Naive thymus-derived CD4-positive, alpha-beta T cell (primary cell): Measurements from ENCODE around the gene GPC6. TPM values are rescaled to one million over a fixed set of nuclear protein-coding genes. Genes with fewer than 3 reads are reported as not detected.

Experiments
- ATAC-seq: fragments of 150-1000 bp; cut with Tn5 transposase; 2 replicates; pipeline ENCODE4 v1.10.0; 2021; ENCODE audit warnings: mild to moderate bottlenecking, moderate library complexity
- CTCF ChIA-PET: fragments of 350-600 bp; sonication (Branson Sonifier 250); formaldehyde crosslinking; loops from one replicate; lab custom pipeline; 2021; ENCODE audit warnings: antibody characterized with exemption; lab: Charles Lee
- POLR2A ChIA-PET: fragments of 350-600 bp; sonication (Branson Sonifier 250); formaldehyde crosslinking; loops from one replicate; lab custom pipeline; 2021; ENCODE audit warnings: antibody characterized with exemption, inconsistent platforms; lab: Charles Lee
- DNase-seq, 9 donors: peaks; one replicate each; pipeline versions ENCODE4 v3.0.0 to v3.0.0-alpha.2; 2020 to 2022; ENCODE audit warnings: mixed read lengths in 1 of 9
- H3K27ac ChIP-seq: one replicate; pipeline ENCODE4 v1.7.0; 2013; ENCODE audit warnings: mild to moderate bottlenecking, low read depth, low read length, moderate library complexity
- H3K27me3 ChIP-seq, 2 donors: one replicate each; pipeline ENCODE4 v1.7.0; 2013; ENCODE audit warnings: low read length in 2 of 2, mild to moderate bottlenecking in 2 of 2, moderate library complexity in 2 of 2; ENCODE audit not compliant: control insufficient read depth in 2 of 2, insufficient read depth in 2 of 2
- H3K36me3 ChIP-seq, 3 experiments: 1 replicate in 2 of 3; 2 replicates in 1 of 3; pipeline ENCODE4 v1.7.0; 2013; ENCODE audit warnings: low read length in 3 of 3, mild to moderate bottlenecking in 3 of 3, moderate library complexity in 1 of 3; ENCODE audit not compliant: insufficient read depth in 3 of 3, control insufficient read depth in 2 of 3
- H3K4me1 ChIP-seq, 2 donors: one replicate each; pipeline ENCODE4 v1.7.0; 2013; ENCODE audit warnings: low read length in 2 of 2, mild to moderate bottlenecking in 2 of 2, moderate library complexity in 1 of 2; ENCODE audit not compliant: control insufficient read depth in 2 of 2, insufficient read depth in 2 of 2
- H3K4me3 ChIP-seq: 2 replicates; pipeline ENCODE4 v1.7.0; 2013; ENCODE audit warnings: mild to moderate bottlenecking, low read length
- H3K9me3 ChIP-seq, 3 experiments: 1 replicate in 2 of 3; 2 replicates in 1 of 3; pipeline ENCODE4 v1.7.0; 2013; ENCODE audit warnings: low read length in 3 of 3; ENCODE audit not compliant: control insufficient read depth in 2 of 3
- H3K27ac Mint-ChIP-seq, 9 donors: one replicate each; pipeline ENCODE4 v1.8.0; 2020 to 2022; ENCODE audit warnings: mixed read lengths in 9 of 9, mild to moderate bottlenecking in 8 of 9, moderate library complexity in 5 of 9, inconsistent platforms in 2 of 9
- H3K27me3 Mint-ChIP-seq, 5 donors: one replicate each; pipeline ENCODE4 v1.8.0; 2021 to 2022; ENCODE audit warnings: mixed read lengths in 5 of 5, mild to moderate bottlenecking in 1 of 5
- H3K36me3 Mint-ChIP-seq, 5 donors: one replicate each; pipeline ENCODE4 v1.8.0; 2020 to 2022; ENCODE audit warnings: mixed read lengths in 5 of 5, mild to moderate bottlenecking in 3 of 5, inconsistent platforms in 1 of 5
- H3K4me1 Mint-ChIP-seq, 7 donors: one replicate each; pipeline ENCODE4 v1.8.0; 2020 to 2022; ENCODE audit warnings: mixed read lengths in 7 of 7, mild to moderate bottlenecking in 3 of 7, inconsistent platforms in 1 of 7
- H3K4me3 Mint-ChIP-seq, 10 donors: one replicate each; pipeline ENCODE4 v1.8.0; 2020 to 2022; ENCODE audit warnings: mild to moderate bottlenecking in 10 of 10, mixed read lengths in 10 of 10, moderate library complexity in 6 of 10, inconsistent platforms in 2 of 10
- H3K9me3 Mint-ChIP-seq, 11 donors: one replicate each; pipeline ENCODE4 v1.8.0; 2020 to 2022; ENCODE audit warnings: mixed read lengths in 11 of 11, mild to moderate bottlenecking in 4 of 11, inconsistent platforms in 1 of 11, moderate library complexity in 1 of 11
- intact Hi-C, 2 donors: fragments of 100-400 bp; cut with micrococcal nuclease; formaldehyde crosslinking; loops; one replicate each; pipeline ENCODE4 v1.15.1; 2023
- polyA plus RNA-seq, 2 donors: library from polyadenylated mRNA; unstranded; fragments of 300-500 nt; fragmentation: Illumina TruSeq; gene quantifications; one replicate each; pipeline ENCODE4 v1.2.3, GENCODE V29; 2021
- total RNA-seq, 6 experiments: library from RNA in 5 of 6; stranded (reverse) in 5 of 6; gene quantifications; 1 replicate in 5 of 6; 2 replicates in 1 of 6; pipeline ENCODE4 v1.2.3 and lab custom pipeline; 2021 to 2026

GPC6 gene
- total and polyA plus RNA-seq, 7 experiments from 2014 or later, result not detected

DNA sequence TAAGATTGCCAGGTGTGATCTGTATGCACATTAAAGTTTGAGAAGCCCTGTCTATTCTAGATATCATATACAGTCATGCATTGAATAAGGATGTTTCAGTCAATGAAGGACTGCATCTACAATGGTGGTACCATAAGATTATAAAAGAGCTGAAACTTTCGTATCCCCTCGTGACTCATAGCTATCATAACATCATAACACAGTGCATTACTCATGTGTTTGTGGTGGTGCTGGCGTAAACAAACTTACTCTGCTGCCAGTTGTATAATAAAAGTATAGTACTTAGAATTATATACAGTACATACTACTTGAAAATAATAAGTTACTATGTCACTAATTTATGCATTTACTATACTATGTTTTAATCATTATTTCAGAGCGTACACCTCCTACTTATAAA, 489.3 kb downstream of the GPC6 start:
- H3K27me3 ChIP-seq, result no peaks in the 10 kb centered on the region
- ChIA-PET POLR2A (no interaction called here), CTCF (no interaction called here)
- H3K4me1 Mint-ChIP-seq, result no peaks in the 10 kb centered on the region
- no peak overlapping the region for H3K4me3 Mint-ChIP-seq
- no peak overlapping the region for H3K4me3 ChIP-seq
- H3K9me3 Mint-ChIP-seq, result peaks cover 0 to 32% (median 11%) of the 10 kb centered on the region in 11 donors
- no peaks in the 10 kb centered on the region for H3K36me3 ChIP-seq
- ATAC-seq, result no peak
- no peak overlapping the region for H3K27ac Mint-ChIP-seq
- no peaks in the 10 kb centered on the region for H3K4me1 ChIP-seq
- no peak overlapping the region for H3K27ac ChIP-seq
- H3K36me3 Mint-ChIP-seq, result peaks cover 0 to 10% (median 0%) of the 10 kb centered on the region in 5 donors
- intact Hi-C loops, result no loop called here
- H3K9me3 ChIP-seq, result peaks cover 0 to 8% (median 0%) of the 10 kb centered on the region in 3 experiments
- peaks cover 0 to 9% (median 0%) of the 10 kb centered on the region in 5 donors for H3K27me3 Mint-ChIP-seq
- no peak for DNase-seq

DNA sequence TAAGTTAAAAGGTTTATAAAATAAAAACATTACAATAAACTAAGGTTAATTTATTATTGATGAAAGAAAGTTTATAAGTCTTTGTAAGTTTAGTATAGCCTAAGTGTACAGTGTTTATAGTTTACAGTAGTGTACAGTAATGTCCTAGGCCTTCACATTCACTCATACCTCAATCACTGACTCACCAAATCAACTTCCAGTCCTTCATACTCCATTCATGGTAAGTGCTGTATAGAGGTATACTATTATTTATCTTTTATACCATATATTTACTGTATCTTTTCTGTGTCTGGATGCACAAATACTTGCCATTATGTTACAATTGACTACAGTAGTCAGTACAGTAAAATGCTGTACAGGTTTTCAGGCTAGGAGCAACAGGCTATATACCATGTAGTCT, 490.0 kb downstream of the GPC6 start:
- peaks cover 0 to 9% (median 0%) of the 10 kb centered on the region in 5 donors for H3K36me3 Mint-ChIP-seq
- peaks cover 0 to 29% (median 12%) of the 10 kb centered on the region in 11 donors for H3K9me3 Mint-ChIP-seq
- no peaks in the 10 kb centered on the region for H3K36me3 ChIP-seq
- peaks cover 0 to 8% (median 0%) of the 10 kb centered on the region in 3 experiments for H3K9me3 ChIP-seq
- H3K4me1 Mint-ChIP-seq, result no peaks in the 10 kb centered on the region
- DNase-seq (no peak), ATAC-seq (no peak)
- ChIA-PET POLR2A (no interaction called here), CTCF (no interaction called here)
- H3K4me1 ChIP-seq, result no peaks in the 10 kb centered on the region
- peaks cover 0 to 5% (median 0%) of the 10 kb centered on the region in 5 donors for H3K27me3 Mint-ChIP-seq
- H3K27ac ChIP-seq, result no peak overlapping the region
- no peak overlapping the region for H3K27ac Mint-ChIP-seq
- no peaks in the 10 kb centered on the region for H3K27me3 ChIP-seq
- no peak overlapping the region for H3K4me3 ChIP-seq
- H3K4me3 Mint-ChIP-seq, result no peak overlapping the region
- intact Hi-C loops, result no loop called here

DNA sequence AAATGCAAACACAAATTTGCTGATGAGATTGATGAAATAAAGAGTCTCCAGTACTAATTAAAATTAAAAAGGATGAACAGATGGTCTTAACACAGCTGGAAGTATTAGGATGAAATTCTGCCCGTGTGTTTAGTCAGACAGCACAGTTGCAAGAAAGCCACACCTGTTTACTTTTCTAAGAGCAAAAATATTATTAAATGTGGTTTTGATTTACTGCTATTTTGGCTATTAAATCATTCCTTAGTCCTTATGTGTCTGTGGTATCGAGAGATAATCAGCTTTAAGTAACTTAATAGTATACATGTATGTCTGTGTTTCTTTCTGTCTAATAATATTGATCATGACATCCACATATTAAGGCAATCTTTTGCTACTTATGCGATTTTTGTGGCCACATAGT, 494.9 kb downstream of the GPC6 start:
- ChIA-PET CTCF (no interaction called here), POLR2A (no interaction called here)
- Histone ChIP-seq H3K27ac (no peak overlapping the region), H3K36me3 (no peaks in the 10 kb centered on the region), H3K4me3 (no peak overlapping the region), H3K4me1 (no peaks in the 10 kb centered on the region), H3K9me3 (no peaks in the 10 kb centered on the region), H3K27me3 (no peaks in the 10 kb centered on the region)
- peaks cover 0 to 10% (median 6%) of the 10 kb centered on the region in 5 donors for H3K27me3 Mint-ChIP-seq
- H3K4me1 Mint-ChIP-seq, result no peaks in the 10 kb centered on the region
- no peak overlapping the region for H3K4me3 Mint-ChIP-seq
- ATAC-seq (no peak), DNase-seq (no peak)
- intact Hi-C loops, result no loop called here
- no peak overlapping the region for H3K27ac Mint-ChIP-seq
- peaks cover 0 to 12% (median under 1%) of the 10 kb centered on the region in 11 donors for H3K9me3 Mint-ChIP-seq
- no peaks in the 10 kb centered on the region for H3K36me3 Mint-ChIP-seq

DNA sequence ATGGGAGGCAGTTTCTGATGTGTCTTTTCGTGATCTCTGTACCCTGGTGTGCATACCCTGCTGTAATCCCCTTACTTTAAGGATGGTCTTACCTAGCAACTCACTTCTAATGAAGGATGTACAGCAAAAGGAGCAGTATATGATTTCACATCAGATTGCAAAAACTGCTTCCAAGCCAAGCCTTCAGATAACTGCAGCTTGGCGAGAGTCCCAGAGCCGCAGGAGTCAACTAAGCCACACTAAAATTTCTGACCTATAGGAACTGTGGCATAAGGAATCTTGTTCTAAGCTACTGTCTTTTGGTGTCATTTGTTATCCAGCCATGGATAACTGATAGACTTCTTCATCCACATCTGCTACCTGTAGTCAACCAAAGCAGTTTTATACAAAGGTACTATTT, 496.7 kb downstream of the GPC6 start:
- ATAC-seq, result no peak
- intact Hi-C loops, result no loop called here
- no peak overlapping the region for H3K27ac Mint-ChIP-seq

DNA sequence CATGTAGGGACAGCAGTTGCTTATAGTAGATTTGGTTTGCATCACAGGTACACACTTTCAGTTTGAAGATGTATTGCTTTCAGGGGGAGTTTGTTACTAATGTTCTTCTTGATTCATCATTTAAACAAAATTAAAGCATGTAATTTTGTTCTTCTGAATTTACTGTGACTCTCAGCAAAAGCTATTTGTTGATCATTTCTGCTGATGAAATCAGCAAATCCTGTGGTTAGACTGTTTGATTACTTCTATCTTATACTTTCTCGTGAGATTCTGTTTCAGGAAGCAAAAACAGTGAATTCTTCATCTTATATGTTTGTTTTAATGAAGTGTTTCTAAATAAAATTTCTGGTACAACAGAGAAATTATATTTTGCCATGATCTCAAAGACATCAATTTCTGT, 497.6 kb downstream of the GPC6 start:
- Mint-ChIP-seq H3K36me3 (no peaks in the 10 kb centered on the region), H3K9me3 (peaks cover 0 to 8% (median 0%) of the 10 kb centered on the region in 11 donors), H3K27me3 (peaks cover 0 to 10% (median 6%) of the 10 kb centered on the region in 5 donors), H3K27ac (no peak overlapping the region), H3K4me3 (no peak overlapping the region), H3K4me1 (no peaks in the 10 kb centered on the region)
- POLR2A ChIA-PET, result no interaction called here
- intact Hi-C loops, result no loop called here
- H3K9me3 ChIP-seq, result no peaks in the 10 kb centered on the region
- H3K4me1 ChIP-seq, result no peaks in the 10 kb centered on the region
- no peaks in the 10 kb centered on the region for H3K36me3 ChIP-seq
- no peak overlapping the region for H3K27ac ChIP-seq
- DNase-seq (no peak), ATAC-seq (no peak)
- H3K27me3 ChIP-seq, result no peaks in the 10 kb centered on the region
- CTCF ChIA-PET, result no interaction called here
- no peak overlapping the region for H3K4me3 ChIP-seq

More for the DNA sequence above, 496.7 kb downstream of the GPC6 start:
- no peaks in the 10 kb centered on the region for H3K36me3 ChIP-seq
- no peaks in the 10 kb centered on the region for H3K27me3 ChIP-seq
- Mint-ChIP-seq H3K9me3 (peaks cover 0 to 9% (median 0%) of the 10 kb centered on the region in 11 donors), H3K27me3 (peaks cover 0 to 10% (median 6%) of the 10 kb centered on the region in 5 donors), H3K4me3 (no peak overlapping the region), H3K4me1 (no peaks in the 10 kb centered on the region), H3K36me3 (no peaks in the 10 kb centered on the region)
- no peaks in the 10 kb centered on the region for H3K9me3 ChIP-seq
- DNase-seq, result no peak
- H3K27ac ChIP-seq, result no peak overlapping the region
- ChIA-PET POLR2A (no interaction called here), CTCF (no interaction called here)
- no peak overlapping the region for H3K4me3 ChIP-seq
- H3K4me1 ChIP-seq, result no peaks in the 10 kb centered on the region

DNA sequence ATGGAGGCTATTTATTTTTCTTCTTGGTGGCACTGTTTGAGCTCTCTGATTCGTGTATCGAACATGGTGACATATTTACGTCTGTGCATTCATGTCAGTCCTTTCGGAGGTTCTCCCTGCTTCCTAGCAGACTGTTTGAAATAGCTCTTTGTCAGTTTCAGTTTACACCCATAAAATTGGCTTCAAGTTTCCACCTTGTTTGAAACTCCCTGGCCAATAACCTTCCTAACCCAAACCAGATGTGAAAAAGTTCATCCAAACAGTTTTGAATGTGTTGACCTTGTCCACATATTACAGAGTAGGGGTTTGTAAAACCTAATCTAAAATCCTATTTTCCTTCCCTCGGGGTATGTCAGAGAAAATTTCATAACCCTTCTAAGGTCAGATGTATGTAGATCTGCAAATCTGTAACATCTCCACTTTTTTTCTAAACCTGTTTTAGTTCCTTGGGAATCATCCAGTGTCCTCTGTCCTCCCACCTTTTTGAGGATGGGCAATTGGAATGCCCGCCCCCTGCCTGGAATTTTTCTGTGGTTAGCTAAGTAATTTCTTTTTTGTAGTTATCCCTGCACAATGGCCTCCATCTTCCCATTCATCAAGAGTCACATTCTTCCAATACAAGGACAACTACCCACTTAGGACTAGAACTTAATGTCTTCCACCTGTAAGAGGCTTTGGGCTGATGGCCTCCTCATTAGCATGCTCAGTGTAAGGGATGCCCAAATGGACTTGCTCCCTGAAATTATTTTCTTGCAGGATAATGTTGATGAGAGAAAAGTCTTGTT, 499.8 kb downstream of the GPC6 start:
- no peaks in the 10 kb centered on the region for H3K4me1 ChIP-seq
- H3K36me3 ChIP-seq, result no peaks in the 10 kb centered on the region
- DNase-seq (no peak), ATAC-seq (no peak)
- POLR2A ChIA-PET, result no interaction called here
- H3K9me3 Mint-ChIP-seq, result peaks cover 0 to 4% (median 0%) of the 10 kb centered on the region in 11 donors
- H3K27me3 ChIP-seq, result no peaks in the 10 kb centered on the region
- no peak overlapping the region for H3K27ac Mint-ChIP-seq
- H3K4me3 ChIP-seq, result no peak overlapping the region
- H3K4me3 Mint-ChIP-seq, result no peak overlapping the region
- CTCF ChIA-PET, result no interaction called here
- intact Hi-C loops, result no loop called here
- H3K27me3 Mint-ChIP-seq, result peaks cover 0 to 10% (median 6%) of the 10 kb centered on the region in 5 donors
- no peaks in the 10 kb centered on the region for H3K9me3 ChIP-seq
- no peaks in the 10 kb centered on the region for H3K36me3 Mint-ChIP-seq
- H3K4me1 Mint-ChIP-seq, result no peaks in the 10 kb centered on the region
- H3K27ac ChIP-seq, result no peak overlapping the region
